ENCODE data around the gene TSPYL6. TPM values are rescaled to one million over a fixed set of nuclear protein-coding genes. Genes with fewer than 3 reads are reported as not detected.

TSPYL6 gene
- polyA plus RNA-seq, 3 donors = 0.21 TPM; not detected in 2

- peak in 3 of 11 donors; percentile 28 to 37 (median 28) for DNase-seq (ENCODE audit: extremely low read depth in 1 of 11, low read depth in 9 of 11, low spot score in 4 of 11)
Observed at GRCh38 chr2:54208364-54209240, 47.4 kb downstream of the TSPYL6 start.

- peak in 3 of 11 donors; percentile 12 to 23 (median 15) for DNase-seq (ENCODE audit: extremely low read depth in 1 of 11, low read depth in 9 of 11, low spot score in 4 of 11)
Observed at GRCh38 chr2:54207666-54208195, 48.3 kb downstream of the TSPYL6 start.

GRCh38 chr2:54206596-54206995 is 49.4 kb downstream of the TSPYL6 start:
- DNase-seq (ENCODE audit: extremely low read depth in 1 of 11, low read depth in 9 of 11, low spot score in 4 of 11) = peak in 2 of 11 donors; percentile 10 to 14

- DNase-seq (ENCODE audit: extremely low read depth in 1 of 11, low read depth in 9 of 11, low spot score in 4 of 11) = no peak
Observed at GRCh38 chr2:54204476-54204875, 51.6 kb downstream of the TSPYL6 start.

Other genes with a start within 250 kb of the TSPYL6 start
- 10 to 100 TPM; 16.7 to 20.8 (median 19.8) TPM for gene ACYP2, start 140.6 kb downstream of the TSPYL6 start, polyA plus RNA-seq (ENCODE audit: insufficient read length in 3 of 3)
- 100 to 1,000 TPM; 237 to 254 (median 240) TPM for gene SPTBN1, start 200.1 kb upstream of the TSPYL6 start, polyA plus RNA-seq (ENCODE audit: insufficient read length in 3 of 3)